Stimulated activated CD4-positive, alpha-beta T cell treated with anti-CD3 and anti-CD28 coated beads, Interleukin-15, amount 100 ng/mL, for 1 hour (primary cell): ENCODE data around the gene KMT2A.
"Not testable (repeated sequence)": the region's sequence is repeated elsewhere in the genome, so short reads cannot be mapped to it uniquely, and the experiment has no call there.

Source experiments
- DNase-seq, 2 donors: peaks; one replicate each; pipeline ENCODE4 v3.0.0-alpha.2; 2020; ENCODE audit warnings: low read depth in 1 of 2, low spot score in 1 of 2

Gene KMT2A

GRCh38 chr11:118434553-118435289 is 1.6 kb upstream of the KMT2A start:
- peak; percentile 12 to 16 for DNase-seq

DNA sequence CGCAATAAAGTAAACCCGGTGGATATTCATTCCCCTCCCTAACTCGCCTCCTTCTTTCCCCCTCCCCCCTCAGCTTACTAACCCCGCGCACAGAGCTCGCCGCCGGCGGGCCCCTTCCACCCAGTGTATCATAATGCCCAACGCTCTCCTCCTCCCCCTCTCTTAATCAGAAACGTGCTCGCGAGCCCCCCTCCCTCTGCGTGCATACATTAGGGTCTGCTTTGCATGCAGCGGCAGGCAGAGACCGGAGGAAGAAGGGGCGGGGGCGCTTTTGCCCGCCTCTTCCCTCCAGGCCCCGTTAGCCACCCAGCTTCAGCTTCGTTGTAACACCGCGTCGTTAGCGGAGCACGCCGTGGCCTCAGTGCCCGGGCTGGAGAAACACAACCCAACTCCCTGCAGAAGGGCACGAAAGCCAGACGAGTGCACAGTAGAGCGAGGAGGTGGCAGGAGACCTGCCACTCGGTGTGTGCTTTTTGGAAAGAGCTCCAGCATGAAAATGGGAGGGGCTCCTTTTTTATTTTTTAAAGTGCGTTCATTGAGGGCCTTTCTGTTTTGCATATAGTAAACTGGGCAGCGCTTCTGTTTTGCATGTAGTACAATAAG is 901 bp upstream of the KMT2A start:
- peak; percentile 30 to 50 for DNase-seq

DNA sequence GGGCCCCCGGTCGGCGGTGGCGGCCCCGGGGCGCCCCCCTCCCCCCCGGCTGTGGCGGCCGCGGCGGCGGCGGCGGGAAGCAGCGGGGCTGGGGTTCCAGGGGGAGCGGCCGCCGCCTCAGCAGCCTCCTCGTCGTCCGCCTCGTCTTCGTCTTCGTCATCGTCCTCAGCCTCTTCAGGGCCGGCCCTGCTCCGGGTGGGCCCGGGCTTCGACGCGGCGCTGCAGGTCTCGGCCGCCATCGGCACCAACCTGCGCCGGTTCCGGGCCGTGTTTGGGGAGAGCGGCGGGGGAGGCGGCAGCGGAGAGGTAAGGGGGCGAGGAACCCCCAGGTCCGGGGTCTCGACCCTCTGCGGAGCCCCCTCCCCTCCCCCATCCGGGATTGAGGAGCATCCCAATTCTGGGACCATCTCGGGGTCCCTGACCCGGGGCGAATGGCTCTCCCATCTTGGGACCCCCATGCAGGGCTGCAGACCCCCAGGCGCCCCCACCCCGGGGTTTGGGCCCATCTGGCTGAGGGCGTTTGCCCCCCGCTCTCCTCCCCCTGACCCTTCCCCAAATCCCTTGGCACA is 431 bp downstream of the KMT2A start:
- DNase-seq, result no peak

DNA sequence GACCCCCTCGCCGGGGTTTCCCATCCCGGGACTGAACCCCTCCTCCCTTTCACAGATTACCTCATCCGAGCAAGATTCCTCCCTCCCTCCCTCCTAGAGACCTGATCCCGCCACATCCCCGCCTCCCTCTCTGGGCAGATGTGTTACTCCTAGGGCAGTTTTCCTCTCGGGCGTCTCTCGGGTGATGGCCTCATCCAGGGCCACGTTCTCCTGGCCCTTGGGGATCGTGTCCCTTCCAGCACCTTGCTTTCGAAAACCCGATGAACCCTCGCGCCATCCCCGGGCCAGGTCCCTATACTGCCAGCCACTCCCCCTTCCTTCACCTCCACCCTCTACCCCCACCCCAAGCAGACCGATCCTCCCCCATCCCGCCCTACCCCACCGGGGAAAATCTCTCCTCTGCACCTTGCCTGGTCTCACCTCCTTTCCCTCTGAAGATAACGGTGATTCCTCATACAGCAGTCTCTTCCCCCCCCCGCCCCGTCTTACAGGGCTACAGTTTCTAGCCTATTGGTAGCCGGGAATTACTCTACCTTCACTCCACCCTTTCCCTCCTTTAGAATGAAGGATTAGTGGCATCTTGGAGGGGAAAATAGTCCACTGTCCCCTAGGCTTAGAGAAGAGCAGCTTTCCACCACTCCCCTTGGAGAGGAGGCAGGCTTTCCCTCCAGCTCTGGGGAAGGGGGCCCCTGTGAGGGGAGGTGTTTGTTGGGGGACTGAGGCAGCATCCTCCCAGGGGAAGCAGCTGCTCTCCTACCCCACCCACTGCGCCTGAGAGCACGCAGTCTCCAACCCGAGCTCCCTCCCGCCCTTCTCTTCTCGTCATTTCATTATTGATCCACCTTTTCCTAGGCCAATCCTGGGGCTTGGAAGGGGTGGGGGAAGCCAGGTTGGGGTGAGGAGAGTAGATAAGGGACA is 1.2 kb downstream of the KMT2A start:
- peak; percentile 15 to 26 for DNase-seq

DNA sequence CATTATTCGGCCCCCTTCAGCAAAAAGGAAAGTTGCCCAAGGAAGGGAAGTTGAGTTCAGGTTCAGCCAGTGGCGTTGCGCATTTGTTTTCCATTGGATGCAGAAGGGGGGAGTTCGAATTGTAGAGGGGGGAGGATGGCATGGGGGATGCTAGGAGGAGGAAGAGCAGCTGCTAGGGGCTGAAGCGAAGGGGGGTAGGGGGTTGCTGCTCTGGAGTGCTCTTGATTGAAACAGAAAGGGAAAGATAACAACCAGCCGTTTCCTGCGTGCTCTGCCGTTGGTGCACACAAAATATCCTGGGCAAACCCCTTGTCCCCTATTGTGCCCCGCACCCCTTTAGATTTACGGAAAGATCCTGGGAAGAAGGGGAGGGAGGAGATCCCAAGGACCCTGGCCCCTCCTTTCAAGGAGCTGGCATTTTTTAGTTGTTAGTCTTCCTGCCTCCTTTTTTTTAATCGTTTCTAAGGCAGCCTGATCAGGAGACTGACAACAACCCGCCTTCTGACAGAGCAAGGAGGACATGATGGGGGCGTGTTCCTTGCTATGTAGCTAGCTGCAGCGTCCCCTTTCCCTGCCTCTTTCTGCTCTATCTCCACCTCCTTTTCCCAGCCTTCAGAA is 2.1 kb downstream of the KMT2A start:
- DNase-seq, result peak in 1 of 2 donors; percentile 18

DNA sequence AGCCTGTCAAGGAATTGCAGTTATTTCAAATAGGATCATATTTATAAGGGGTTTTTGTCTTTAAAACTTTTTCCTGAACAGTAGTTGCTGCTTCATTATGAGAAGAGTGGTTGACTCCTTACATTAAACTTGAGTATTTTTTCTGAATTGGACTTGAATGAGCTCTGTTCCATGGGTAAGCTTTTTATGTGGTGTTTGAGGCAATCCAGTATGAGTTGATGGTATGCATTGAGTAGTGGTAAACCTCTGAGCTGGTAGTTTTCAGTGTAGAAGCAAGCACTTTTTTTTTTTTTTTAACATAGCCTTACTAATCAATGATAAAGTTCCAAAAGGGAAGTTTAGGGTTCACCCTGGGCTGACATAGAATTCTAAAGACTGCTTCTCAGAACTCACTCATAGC is 3.4 kb downstream of the KMT2A start:
- no peak for DNase-seq

DNA sequence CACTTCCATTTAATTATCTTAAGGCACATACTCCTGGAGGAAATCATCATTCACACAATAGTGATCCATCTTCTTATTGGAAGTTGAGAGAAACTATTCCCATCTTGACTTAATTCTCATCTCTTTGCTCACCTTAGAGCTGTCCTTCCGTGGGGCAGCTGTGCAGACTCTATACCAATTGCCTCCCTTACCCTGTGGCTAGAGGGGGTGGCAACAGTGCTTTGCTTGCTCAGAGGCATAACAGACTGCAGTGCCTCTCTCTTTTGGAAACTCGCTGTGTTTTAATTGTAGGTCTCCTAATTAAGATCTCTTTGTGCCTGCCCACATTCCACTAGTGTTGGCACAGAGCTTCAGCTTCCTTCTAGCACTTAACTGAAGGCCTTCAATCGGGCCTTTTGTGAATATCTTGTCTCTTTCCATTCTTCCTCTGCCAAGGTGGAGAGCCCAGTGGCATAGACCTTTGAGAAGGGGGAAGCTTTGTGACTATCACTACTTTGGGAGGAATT is 5.5 kb downstream of the KMT2A start:
- DNase-seq, result no peak

- DNase-seq, result no peak
Measured at GRCh38 chr11:118442301-118442700, 6.0 kb downstream of the KMT2A start.

DNA sequence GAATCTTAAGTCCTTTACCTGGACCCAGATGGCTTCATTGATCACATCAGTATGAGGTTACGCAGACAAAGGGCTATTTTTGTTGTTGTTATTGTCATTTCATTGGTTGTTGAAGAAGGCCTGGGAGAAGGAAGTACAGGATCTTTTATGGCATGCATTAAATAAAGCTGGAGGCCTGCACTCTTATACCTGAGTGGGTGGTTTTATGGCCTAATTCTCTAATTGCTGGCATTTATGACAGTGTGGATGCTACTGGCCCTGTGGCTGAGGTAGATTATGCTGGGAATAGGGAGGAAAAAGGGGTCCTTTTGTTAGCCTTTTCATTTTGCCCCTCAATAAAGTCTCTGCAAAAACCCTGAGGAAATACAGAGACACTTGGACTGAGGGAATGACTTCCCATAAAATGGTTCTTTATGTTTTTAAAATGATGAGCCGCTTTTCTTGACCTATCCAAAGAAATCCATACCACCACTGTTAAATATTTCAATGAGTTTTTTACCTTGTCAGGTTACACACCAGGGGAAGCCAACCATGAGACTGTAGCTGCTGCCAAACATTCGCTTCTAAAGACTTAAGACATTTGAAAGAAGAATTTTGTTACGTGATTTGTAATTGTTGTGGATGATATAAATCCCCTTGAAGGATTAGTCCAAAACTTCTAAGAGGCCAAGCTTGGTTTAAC is 6.8 kb downstream of the KMT2A start:
- no peak for DNase-seq

- no peak for DNase-seq
Measured at GRCh38 chr11:118443590-118444218, 7.4 kb downstream of the KMT2A start.

GRCh38 chr11:118447423-118447822 is 11.1 kb downstream of the KMT2A start:
- no peak for DNase-seq

DNA sequence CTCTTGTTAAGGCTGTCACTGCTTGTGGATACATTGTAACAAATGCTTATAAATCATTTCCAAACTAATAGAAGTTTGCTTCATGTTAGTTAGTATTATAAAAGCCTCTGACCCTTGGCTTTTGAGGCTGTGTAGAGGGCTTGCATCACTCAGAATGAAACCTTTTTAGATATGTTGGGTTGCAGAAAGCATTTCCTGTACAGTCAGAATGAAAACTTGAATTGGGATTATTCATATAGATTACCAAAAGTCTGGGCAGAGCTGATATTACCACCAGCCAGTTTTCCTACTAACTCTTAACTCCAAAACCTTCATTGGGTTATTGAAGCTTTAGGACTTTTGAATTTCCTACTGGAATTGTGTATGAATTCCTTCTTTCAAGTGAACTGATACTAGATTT is 12.0 kb downstream of the KMT2A start:
- no peak for DNase-seq

- no peak for DNase-seq
Measured at GRCh38 chr11:118449316-118449918, 13.1 kb downstream of the KMT2A start.

- DNase-seq, result no peak
Measured at GRCh38 chr11:118450451-118450850, 14.2 kb downstream of the KMT2A start.

GRCh38 chr11:118462178-118462577 is 25.9 kb downstream of the KMT2A start:
- no peak for DNase-seq

- DNase-seq, result not testable (repeated sequence)
Measured at GRCh38 chr11:118468968-118469367, 32.7 kb downstream of the KMT2A start.

- no peak for DNase-seq
Measured at GRCh38 chr11:118471030-118471429, 34.7 kb downstream of the KMT2A start.

DNA sequence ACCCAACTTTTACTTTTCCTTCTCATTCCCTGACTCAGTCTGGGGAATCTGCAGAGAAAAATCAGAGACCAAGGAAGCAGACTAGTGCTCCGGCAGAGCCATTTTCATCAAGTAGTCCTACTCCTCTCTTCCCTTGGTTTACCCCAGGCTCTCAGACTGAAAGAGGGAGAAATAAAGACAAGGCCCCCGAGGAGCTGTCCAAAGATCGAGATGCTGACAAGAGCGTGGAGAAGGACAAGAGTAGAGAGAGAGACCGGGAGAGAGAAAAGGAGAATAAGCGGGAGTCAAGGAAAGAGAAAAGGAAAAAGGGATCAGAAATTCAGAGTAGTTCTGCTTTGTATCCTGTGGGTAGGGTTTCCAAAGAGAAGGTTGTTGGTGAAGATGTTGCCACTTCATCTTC is 37.2 kb downstream of the KMT2A start:
- DNase-seq, result no peak

GRCh38 chr11:118476676-118477075 is 40.4 kb downstream of the KMT2A start:
- no peak for DNase-seq
